Activated CD8-positive, alpha-beta T cell treated with anti-CD3 and anti-CD28 coated beads for 36 hours (primary cell): ENCODE data around the gene GJA3. TPM values are rescaled to one million over a fixed set of nuclear protein-coding genes. Genes with fewer than 3 reads are reported as not detected.

ENCODE experiments used
- ATAC-seq: fragments of 200-7000 bp; cut with Tn5 transposase; one replicate; pipeline ENCODE4 v1.10.0; 2021; ENCODE audit warnings: mild to moderate bottlenecking, moderate library complexity
- CTCF ChIA-PET: fragments of 350-600 bp; sonication (Branson Sonifier 250); formaldehyde crosslinking; loops from one replicate; lab custom pipeline; 2021; ENCODE audit warnings: antibody characterized with exemption; lab: Charles Lee
- POLR2A ChIA-PET: fragments of 350-600 bp; sonication (Branson Sonifier 250); formaldehyde crosslinking; loops from one replicate; lab custom pipeline; 2021; ENCODE audit warnings: antibody characterized with exemption; lab: Charles Lee
- DNase-seq: peaks from one replicate; pipeline ENCODE4 v3.0.0-alpha.2; 2020
- H3K27ac Mint-ChIP-seq: one replicate; pipeline ENCODE4 v1.8.0; 2021; ENCODE audit warnings: mild to moderate bottlenecking, mixed read lengths
- H3K27me3 Mint-ChIP-seq: one replicate; pipeline ENCODE4 v1.8.0; 2021; ENCODE audit warnings: mixed read lengths
- H3K36me3 Mint-ChIP-seq: one replicate; pipeline ENCODE4 v1.8.0; 2021; ENCODE audit warnings: low read depth, mixed read lengths
- H3K4me1 Mint-ChIP-seq: one replicate; pipeline ENCODE4 v1.8.0; 2021; ENCODE audit warnings: low read depth, mixed read lengths
- H3K4me3 Mint-ChIP-seq: one replicate; pipeline ENCODE4 v1.8.0; 2021; ENCODE audit warnings: mild to moderate bottlenecking, moderate library complexity, mixed read lengths
- H3K9me3 Mint-ChIP-seq: one replicate; pipeline ENCODE4 v1.8.0; 2021; ENCODE audit warnings: mixed read lengths
- CTCF ChIP-seq: fragments of 200-600 bp; IDR thresholded peaks from one replicate; pipeline ENCODE4 v1.8.0; 2022; ENCODE audit warnings: antibody characterized with exemption, mild to moderate bottlenecking
- intact Hi-C: fragments of 100-400 bp; cut with micrococcal nuclease; formaldehyde crosslinking; loops from one replicate; pipeline ENCODE4 v1.10.0; 2022
- total RNA-seq, 2 experiments: library from RNA; stranded (reverse); gene quantifications; one replicate each; pipeline ENCODE4 v1.2.3, GENCODE V29; 2021

GJA3 gene
- total RNA-seq, 2 experiments from 2014 or later: 0.32 to 0.51 TPM

GRCh38 chr13:20126541-20127261 lies 34.2 kb downstream of the GJA3 start:
- no peak for TF ChIP-seq CTCF
- H3K4me1 Mint-ChIP-seq: no peaks in the 10 kb centered on the region

GRCh38 chr13:20125783-20126165 lies 35.1 kb downstream of the GJA3 start:
- peaks cover 14% of the 10 kb centered on the region for H3K27me3 Mint-ChIP-seq
- H3K4me3 Mint-ChIP-seq: no peak overlapping the region
- H3K27ac Mint-ChIP-seq: no peak overlapping the region
- peaks cover 3% of the 10 kb centered on the region for H3K4me1 Mint-ChIP-seq
- no peak for ATAC-seq
- ChIA-PET CTCF (no interaction called here), POLR2A (interaction anchor here (0.8 kb wide), 1 partner anchor 13 kb away, joined by 3 read pairs; no protein-coding TSS in a partner anchor)
- no peaks in the 10 kb centered on the region for H3K9me3 Mint-ChIP-seq
- H3K36me3 Mint-ChIP-seq: no peaks in the 10 kb centered on the region
- intact Hi-C loops: loop anchor here (5.0 kb wide), 1 partner anchor 37 kb away; the partner anchor contains the start of gene GJA3
- TF ChIP-seq CTCF: no peak
- no peak for DNase-seq

More at GRCh38 chr13:20126541-20127261, 34.2 kb downstream of the GJA3 start:
- no peak overlapping the region for H3K27ac Mint-ChIP-seq
- POLR2A ChIA-PET: interaction anchor here (0.9 to 2.1 kb wide), 2 partner anchors 8 to 18 kb away, joined by 3 to 13 read pairs; no protein-coding TSS in a partner anchor
- DNase-seq (no peak), ATAC-seq (no peak)
- intact Hi-C loops: loop anchor here (5.0 kb wide), 1 partner anchor 36 kb away; the partner anchor contains the start of gene GJA3
- CTCF ChIA-PET: interaction anchor here (0.8 to 3.4 kb wide), 8 partner anchors 9 to 142 kb away, joined by 3 to 33 read pairs (median 4); no protein-coding TSS in a partner anchor
- H3K9me3 Mint-ChIP-seq: no peaks in the 10 kb centered on the region
- H3K27me3 Mint-ChIP-seq: peaks cover 14% of the 10 kb centered on the region
- no peak overlapping the region for H3K4me3 Mint-ChIP-seq
- H3K36me3 Mint-ChIP-seq: no peaks in the 10 kb centered on the region

- POLR2A ChIA-PET: interaction anchor here (0.8 kb wide), 1 partner anchor 12 kb away, joined by 3 read pairs; no protein-coding TSS in a partner anchor
- Mint-ChIP-seq H3K36me3 (no peaks in the 10 kb centered on the region), H3K27me3 (peaks cover 14% of the 10 kb centered on the region), H3K4me1 (peaks cover 6% of the 10 kb centered on the region), H3K4me3 (no peak overlapping the region), H3K9me3 (no peaks in the 10 kb centered on the region), H3K27ac (no peak overlapping the region)
- CTCF ChIA-PET: no interaction called here
- intact Hi-C loops: loop anchor here (5.0 kb wide), 1 partner anchor 37 kb away; the partner anchor contains the start of gene GJA3
- TF ChIP-seq CTCF: no peak
- ATAC-seq: no peak
- DNase-seq: no peak
These were observed 35.6 kb downstream of the GJA3 start for GRCh38 chr13:20125129-20125782.

- H3K36me3 Mint-ChIP-seq: no peaks in the 10 kb centered on the region
- ChIA-PET CTCF (no interaction called here), POLR2A (no interaction called here)
- H3K27ac Mint-ChIP-seq: no peak overlapping the region
- no peaks in the 10 kb centered on the region for H3K9me3 Mint-ChIP-seq
- no peak for TF ChIP-seq CTCF
- no peak for ATAC-seq
- intact Hi-C loops: no loop called here
- H3K27me3 Mint-ChIP-seq: peaks cover 14% of the 10 kb centered on the region
- DNase-seq: no peak
- peaks cover 14% of the 10 kb centered on the region for H3K4me1 Mint-ChIP-seq
- no peak overlapping the region for H3K4me3 Mint-ChIP-seq
These were observed 36.5 kb downstream of the GJA3 start for GRCh38 chr13:20124303-20124702.
